Pancreas (tissue), 10 donors: Measurements from ENCODE around the gene F7. TPM values are rescaled to one million over a fixed set of nuclear protein-coding genes. Genes with fewer than 3 reads are reported as not detected.

Source experiments
- ATAC-seq, 4 donors: fragments of 200-7000 bp; cut with Tn5 transposase; one replicate each; pipeline versions ENCODE4 v1.8.0 to v1.9.1; 2020; ENCODE audit warnings: mild to moderate bottlenecking in 4 of 4, moderate library complexity in 4 of 4
- DNase-seq, 6 donors: peaks; one replicate each; pipeline ENCODE4 v3.0.0-alpha.2; 2020
- FAIRE-seq: peaks from 2 replicates; lab custom pipeline; 2012; peaks lifted over from hg19 to GRCh38; lab: Jason Lieb, UNC
- H3K27ac ChIP-seq, 4 donors: fragments of 200-600 bp; sonication (generic); 1 replicate in 3 of 4; 2 replicates in 1 of 4; pipeline versions ENCODE4 v1.5.0 to v1.8.0; 2020
- H3K27me3 ChIP-seq, 4 donors: fragments of 200-600 bp; one replicate each; pipeline ENCODE4 v1.8.0; 2021
- H3K36me3 ChIP-seq, 3 donors: fragments of 200-600 bp; sonication (generic) in 1 of 3; one replicate each; pipeline versions ENCODE4 v1.5.0 to v1.8.0; 2020 to 2021
- H3K4me1 ChIP-seq, 3 donors: fragments of 200-600 bp; one replicate each; pipeline ENCODE4 v1.8.0; 2021
- H3K4me3 ChIP-seq, 4 donors: fragments of 200-600 bp; sonication (generic) in 2 of 4; one replicate each; pipeline versions ENCODE4 v1.5.0 to v1.8.0; 2020 to 2021
- H3K9me3 ChIP-seq, 4 donors: fragments of 200-600 bp; one replicate each; pipeline ENCODE4 v1.8.0; 2021
- CTCF ChIP-seq, 4 donors: fragments of 200-600 bp; sonication (generic) in 3 of 4; IDR thresholded peaks; one replicate each; pipeline versions ENCODE4 v1.5.0 to v1.8.0; 2021; ENCODE audit warnings: antibody characterized with exemption in 4 of 4
- WGBS, 2 donors: extraction: QIAGEN DNeasy Blood & Tissue Kit; methylation state at CpG; one replicate each; pipeline ENCODE4 v1.1.7; 2013; 5-methylcytosine and 5-hydroxymethylcytosine counted together
- intact Hi-C, 3 donors: fragments of 100-400 bp; cut with DNase I; formaldehyde crosslinking; loops; one replicate each; pipeline versions ENCODE4 v1.11.1 to v1.14.2; 2022
- polyA plus RNA-seq, 2 donors: library from polyadenylated mRNA; stranded (reverse); fragments of 200-250 nt; gene quantifications; one replicate each; pipeline ENCODE4 v1.2.3, GENCODE V29; 2013
- total RNA-seq, 6 donors: library from RNA; stranded (reverse); fragmentation: NEBNext Ultra II Directional in 4 of 6; extraction: Animal tissue kit (Norgen Biotek cat#: 25700) in 4 of 6; gene quantifications; one replicate each; pipeline versions ENCODE4 v1.2.1 to v1.2.4, GENCODE V29; 2021 to 2023
- donor health status: healthy with polysubstance abuse.
- donor health status: DM: no; HTN: no; CAD: no; lungs with moderate emphysema.
- donor health status: DM: no; HTN: no; CAD: no.
- donor health status: control.
- donor health status: control.
- donor health status: Bipolar disorder and iron deficiency.
- donor health status: DM: yes; HTN: yes; CAD: no.
- donor health status: DM: no; HTN: no; CAD: no.
- donor health status: DM: no; HTN: no; CAD: no.
- donor health status: DM: yes; HTN: yes; CAD: no.

The F7 gene
- total and polyA plus RNA-seq, 8 donors = 0.13 to 0.96 (median 0.23) TPM; not detected in 2

- 89 to 90% methylated on average over 41 of the region's 41 CpGs for WGBS, 2 donors
- H3K4me1 ChIP-seq = no peaks in the 10 kb centered on the region
- no peaks in the 10 kb centered on the region for H3K27me3 ChIP-seq
- no peaks in the 10 kb centered on the region for H3K9me3 ChIP-seq
- no peaks in the 10 kb centered on the region for H3K36me3 ChIP-seq
- no peak for TF ChIP-seq CTCF (IDR thresholded peaks at IDR 0.05)
- H3K4me3 ChIP-seq = no peak overlapping the region
- DNase-seq (peak in 1 of 6 donors; percentile 35), FAIRE-seq (no peak), ATAC-seq (peak in 3 of 4 donors; percentile 30 to 55 (median 35))
- intact Hi-C loops = no loop called here
- no peak overlapping the region for H3K27ac ChIP-seq
Measured at GRCh38 chr13:113064534-113065405, 40.8 kb upstream of the F7 start.

GRCh38 chr13:113065406-113066141 lies 40.0 kb upstream of the F7 start:
- ATAC-seq (no peak), FAIRE-seq (no peak), DNase-seq (peak in 1 of 6 donors; percentile 53)
- intact Hi-C loops = no loop called here
- Histone ChIP-seq H3K4me3 (no peak overlapping the region), H3K27ac (no peak overlapping the region), H3K36me3 (peaks cover 0 to 7% (median 0%) of the 10 kb centered on the region in 3 donors), H3K9me3 (no peaks in the 10 kb centered on the region), H3K4me1 (no peaks in the 10 kb centered on the region), H3K27me3 (no peaks in the 10 kb centered on the region)
- TF ChIP-seq CTCF (IDR thresholded peaks at IDR 0.05) = no peak
- 91% methylated on average over 29 of the region's 29 CpGs for WGBS, 2 donors

GRCh38 chr13:113066142-113066455 lies 39.5 kb upstream of the F7 start:
- no peak for FAIRE-seq
- H3K36me3 ChIP-seq = peaks cover 0 to 8% (median 0%) of the 10 kb centered on the region in 3 donors

GRCh38 chr13:113066746-113067145 lies 38.8 kb upstream of the F7 start:
- FAIRE-seq (no peak), ATAC-seq (no peak), DNase-seq (peak in 1 of 6 donors; percentile 70)
- Histone ChIP-seq H3K4me1 (no peaks in the 10 kb centered on the region), H3K27ac (no peak overlapping the region), H3K27me3 (no peaks in the 10 kb centered on the region), H3K9me3 (no peaks in the 10 kb centered on the region), H3K4me3 (no peak overlapping the region), H3K36me3 (peaks cover 0 to 8% (median 0%) of the 10 kb centered on the region in 3 donors)
- no peak for TF ChIP-seq CTCF (IDR thresholded peaks at IDR 0.05)
- intact Hi-C loops = no loop called here
- 95 to 98% methylated on average over 19 of the region's 19 CpGs for WGBS, 2 donors

More at GRCh38 chr13:113066142-113066455, 39.5 kb upstream of the F7 start:
- no peak overlapping the region for H3K4me3 ChIP-seq
- 92 to 93% methylated on average over 10 of the region's 10 CpGs for WGBS, 2 donors
- H3K4me1 ChIP-seq = no peaks in the 10 kb centered on the region
- no peaks in the 10 kb centered on the region for H3K9me3 ChIP-seq
- H3K27ac ChIP-seq = no peak overlapping the region
- intact Hi-C loops = no loop called here
- no peaks in the 10 kb centered on the region for H3K27me3 ChIP-seq
- DNase-seq (no peak), ATAC-seq (no peak)
- no peak for TF ChIP-seq CTCF (IDR thresholded peaks at IDR 0.05)
